Right renal cortex interstitium (tissue), 3 donors: Measurements from ENCODE around the gene ARID3B. TPM values are rescaled to one million over a fixed set of nuclear protein-coding genes. Genes with fewer than 3 reads are reported as not detected.
"Not testable (repeated sequence)": the region's sequence is repeated elsewhere in the genome, so short reads cannot be mapped to it uniquely, and the experiment has no call there.

ENCODE experiments used
- DNase-seq, 3 donors: peaks; one replicate each; pipeline ENCODE4 v3.0.0-alpha.2; 2013; ENCODE audit warnings: low read depth in 3 of 3, low spot score in 2 of 3
- polyA plus RNA-seq, 3 donors: library from polyadenylated mRNA; unstranded; fragments of 120-200 nt; gene quantifications; one replicate each; pipeline ENCODE4 v1.2.1, GENCODE V29; 2013; ENCODE audit not compliant: insufficient read length in 3 of 3

Gene ARID3B
- polyA plus RNA-seq, 3 donors, result 11.4 to 12.1 (median 11.5) TPM

- DNase-seq, result no peak
Measured at GRCh38 chr15:74531144-74531811, 9.7 kb upstream of the ARID3B start.

- DNase-seq, result no peak
Measured at GRCh38 chr15:74535388-74536084, 5.5 kb upstream of the ARID3B start.

DNA sequence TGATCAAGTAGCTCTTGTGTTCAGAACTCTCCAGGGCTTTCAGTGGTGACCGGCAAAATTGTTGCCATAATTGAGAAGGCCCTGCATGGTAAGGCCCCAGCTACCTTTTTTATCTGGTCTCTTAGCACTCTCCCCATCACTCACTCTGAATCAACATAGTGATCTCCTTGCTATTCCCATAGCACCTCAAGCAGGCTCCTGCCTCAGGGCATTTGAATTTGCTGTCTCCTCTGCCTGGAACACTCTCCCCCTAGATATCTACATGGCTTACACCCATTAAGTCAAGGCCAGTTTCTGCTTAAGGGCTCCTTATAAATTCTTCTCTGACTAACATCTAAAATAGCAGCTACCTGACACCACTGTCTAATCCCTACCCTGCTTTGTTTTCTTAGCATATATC is 3.3 kb upstream of the ARID3B start:
- DNase-seq, result no peak

- not testable (repeated sequence) for DNase-seq
Measured at GRCh38 chr15:74539521-74539920, 1.5 kb upstream of the ARID3B start.

- DNase-seq, result no peak
Measured at GRCh38 chr15:74540161-74540760, 759 bp upstream of the ARID3B start.

GRCh38 chr15:74541494-74542165 is 610 bp downstream of the ARID3B start:
- DNase-seq, result peak in 1 of 3 donors; percentile 14

GRCh38 chr15:74542166-74543042 is 1.4 kb downstream of the ARID3B start:
- no peak for DNase-seq

DNA sequence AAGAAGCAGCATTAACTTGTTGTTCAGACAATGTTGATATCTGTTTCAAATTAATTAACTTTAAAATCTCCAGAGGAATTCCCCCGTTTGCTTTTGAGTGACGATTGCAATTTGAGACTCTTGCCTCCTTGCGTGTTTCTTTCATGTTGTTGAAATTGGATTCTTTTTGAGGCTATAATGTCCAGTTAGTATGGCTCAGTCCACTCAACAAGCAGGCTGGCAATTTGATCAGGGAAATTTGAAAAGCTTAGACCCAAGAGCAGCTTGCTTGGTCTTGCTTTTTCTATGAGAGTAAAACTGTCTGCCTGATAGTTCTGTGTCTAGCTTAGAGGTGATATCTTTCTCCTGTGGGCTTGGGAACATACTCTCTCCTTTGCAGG is 2.0 kb downstream of the ARID3B start:
- no peak for DNase-seq

DNA sequence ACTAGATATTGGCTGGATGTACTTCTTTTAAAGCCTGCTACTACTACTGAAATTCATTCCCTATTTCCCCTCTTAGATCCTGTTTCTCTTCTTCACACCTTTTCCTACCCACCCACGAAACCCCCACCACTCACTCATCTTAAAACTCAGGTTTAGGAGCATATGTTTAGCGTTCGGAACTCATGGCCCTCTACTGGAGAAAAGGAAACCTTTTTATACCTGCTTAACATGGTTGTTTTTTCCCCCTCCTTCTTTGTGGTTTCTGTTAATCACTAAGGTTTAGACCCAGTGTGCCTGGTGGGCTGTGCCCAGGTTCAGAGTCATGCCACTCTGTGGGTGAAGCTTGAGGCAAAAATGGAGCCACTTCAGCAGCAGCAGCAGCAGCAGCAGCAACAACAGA is 2.6 kb downstream of the ARID3B start:
- DNase-seq, result no peak

GRCh38 chr15:74545086-74545485 is 4.1 kb downstream of the ARID3B start:
- no peak for DNase-seq

DNA sequence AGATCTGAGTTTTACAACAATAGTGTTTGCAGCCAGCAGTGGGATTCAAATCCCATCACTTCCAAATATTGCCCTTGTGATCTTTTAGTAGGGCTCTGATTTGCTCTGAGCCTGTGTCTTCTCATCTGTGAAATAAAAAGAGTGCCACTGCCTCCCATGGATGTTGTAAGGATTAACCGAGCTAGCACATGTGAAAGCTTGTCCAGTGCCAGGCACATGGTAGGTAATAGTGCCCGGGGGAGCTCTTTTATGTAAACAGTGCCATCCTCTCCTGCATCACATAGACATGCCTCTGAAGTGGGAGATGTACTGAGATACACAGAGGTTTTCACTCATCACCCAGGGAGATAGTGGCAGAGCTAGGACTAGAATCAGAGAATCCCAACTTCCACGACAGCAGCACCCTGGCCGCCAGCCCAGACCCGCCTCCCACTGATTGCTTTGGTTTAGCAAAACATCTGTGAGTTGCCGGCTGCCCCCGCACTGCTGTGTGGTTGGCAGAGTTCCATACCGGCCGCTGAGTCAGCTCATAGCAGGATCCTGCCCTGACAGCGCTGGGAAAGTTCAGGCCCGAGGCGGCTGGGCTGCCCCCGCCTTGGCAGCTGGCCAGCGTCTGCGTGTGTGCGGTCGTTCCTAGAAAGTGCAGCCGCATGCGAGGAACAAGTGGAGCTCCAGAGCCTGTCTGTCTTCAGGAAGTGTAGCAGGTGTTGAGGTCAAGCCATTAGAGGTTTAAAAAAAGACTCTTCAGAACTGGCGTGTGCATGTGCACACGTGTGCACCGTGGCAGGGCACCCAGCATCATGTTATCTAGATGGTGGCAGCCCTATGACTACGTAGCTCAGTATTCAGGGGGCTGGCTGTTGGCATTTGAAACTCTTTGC is 5.0 kb downstream of the ARID3B start:
- peak; percentile 84 to 97 (median 95) for DNase-seq

- no peak for DNase-seq
Measured at GRCh38 chr15:74547616-74548015, 6.6 kb downstream of the ARID3B start.

DNA sequence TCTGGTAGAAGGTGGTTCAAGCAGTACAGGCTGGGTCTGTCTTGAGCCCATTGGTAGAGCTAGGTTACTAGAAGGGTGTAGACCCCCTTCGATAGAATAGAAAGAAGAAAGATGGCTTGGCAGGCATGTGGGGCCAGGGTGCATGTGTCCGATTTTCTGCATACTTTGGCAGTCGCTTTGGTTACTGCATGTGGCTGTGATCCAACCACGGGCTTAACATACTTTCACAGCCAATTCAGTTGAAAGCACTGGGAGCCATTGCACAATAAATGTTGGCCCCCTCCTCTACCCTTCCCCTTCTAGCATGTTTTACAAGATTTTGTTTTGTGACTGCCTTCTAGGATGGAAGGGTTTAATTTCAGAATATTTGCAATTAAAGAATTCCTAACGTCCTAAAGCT is 7.2 kb downstream of the ARID3B start:
- DNase-seq, result no peak

GRCh38 chr15:74549816-74550215 is 8.8 kb downstream of the ARID3B start:
- DNase-seq, result no peak

- no peak for DNase-seq
Measured at GRCh38 chr15:74551714-74552113, 10.7 kb downstream of the ARID3B start.

- DNase-seq, result no peak
Measured at GRCh38 chr15:74552773-74553441, 11.9 kb downstream of the ARID3B start.

DNA sequence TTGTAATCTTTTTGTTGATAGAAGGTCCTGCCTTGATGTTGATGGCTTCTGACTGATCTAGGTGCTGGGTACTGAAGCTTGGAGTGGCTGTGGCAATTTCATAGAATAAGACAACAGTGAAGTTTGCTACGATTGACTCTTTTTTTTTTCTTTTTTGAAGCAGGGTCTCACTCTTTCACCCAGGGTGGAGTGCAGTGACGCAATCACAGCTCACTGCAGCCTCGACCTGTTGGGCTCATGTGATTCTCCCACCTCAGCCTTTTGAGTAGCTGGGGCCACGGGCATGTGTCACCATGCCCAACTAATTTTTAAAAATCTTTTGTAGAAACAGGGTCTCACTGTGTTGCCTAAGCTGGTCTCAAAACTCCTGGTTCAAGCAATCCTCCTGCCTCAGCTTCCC is 14.2 kb downstream of the ARID3B start:
- DNase-seq, result no peak

GRCh38 chr15:74558706-74559105 is 17.7 kb downstream of the ARID3B start:
- DNase-seq, result no peak

DNA sequence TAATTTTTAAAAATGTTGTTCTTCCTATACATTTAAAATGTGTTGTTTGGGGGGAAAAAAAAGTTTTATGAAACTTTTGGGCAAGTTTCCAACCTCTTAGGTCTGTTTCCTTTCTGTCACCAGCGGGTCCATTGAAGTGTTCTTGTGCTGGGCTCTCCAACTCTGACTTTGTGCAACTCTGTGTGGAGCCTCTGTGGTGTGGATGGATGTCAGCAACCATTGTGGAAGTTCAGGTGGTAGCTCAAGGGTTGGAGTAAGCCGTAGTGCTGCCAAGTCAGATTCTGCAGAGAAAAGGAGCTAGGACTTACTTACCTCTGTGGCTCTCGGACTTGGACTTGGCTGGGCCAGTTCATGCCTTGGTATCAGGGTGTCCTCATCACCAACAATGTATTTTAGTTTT is 22.4 kb downstream of the ARID3B start:
- no peak for DNase-seq
